ENCODE measurements around the gene PPDPF.

DNA sequence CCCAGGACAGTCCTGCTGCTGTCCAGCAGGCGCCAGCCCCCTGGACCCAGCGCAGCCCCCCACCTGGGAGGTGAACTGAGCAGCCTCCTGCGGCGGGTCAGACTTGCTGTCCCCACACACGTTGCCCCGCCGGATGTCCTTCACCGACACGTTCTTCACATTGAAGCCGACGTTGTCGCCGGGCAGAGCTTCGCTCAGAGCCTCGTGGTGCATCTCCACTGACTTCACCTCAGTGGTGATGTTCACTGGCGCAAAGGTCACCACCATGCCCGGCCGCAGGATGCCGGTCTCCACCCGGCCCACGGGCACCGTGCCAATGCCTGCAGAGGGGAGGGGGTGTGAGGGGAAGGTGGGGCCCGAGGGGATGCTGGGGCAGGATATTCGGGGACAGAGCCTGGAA, 30.1 kb upstream of the PPDPF start:
- TF ChIP-seq, protein P1, sequence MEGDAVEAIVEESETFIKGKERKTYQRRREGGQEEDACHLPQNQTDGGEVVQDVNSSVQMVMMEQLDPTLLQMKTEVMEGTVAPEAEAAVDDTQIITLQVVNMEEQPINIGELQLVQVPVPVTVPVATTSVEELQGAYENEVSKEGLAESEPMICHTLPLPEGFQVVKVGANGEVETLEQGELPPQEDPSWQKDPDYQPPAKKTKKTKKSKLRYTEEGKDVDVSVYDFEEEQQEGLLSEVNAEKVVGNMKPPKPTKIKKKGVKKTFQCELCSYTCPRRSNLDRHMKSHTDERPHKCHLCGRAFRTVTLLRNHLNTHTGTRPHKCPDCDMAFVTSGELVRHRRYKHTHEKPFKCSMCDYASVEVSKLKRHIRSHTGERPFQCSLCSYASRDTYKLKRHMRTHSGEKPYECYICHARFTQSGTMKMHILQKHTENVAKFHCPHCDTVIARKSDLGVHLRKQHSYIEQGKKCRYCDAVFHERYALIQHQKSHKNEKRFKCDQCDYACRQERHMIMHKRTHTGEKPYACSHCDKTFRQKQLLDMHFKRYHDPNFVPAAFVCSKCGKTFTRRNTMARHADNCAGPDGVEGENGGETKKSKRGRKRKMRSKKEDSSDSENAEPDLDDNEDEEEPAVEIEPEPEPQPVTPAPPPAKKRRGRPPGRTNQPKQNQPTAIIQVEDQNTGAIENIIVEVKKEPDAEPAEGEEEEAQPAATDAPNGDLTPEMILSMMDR (IDR thresholded peaks at IDR 0.05): no peak
- TF ChIP-seq POLR2A (IDR thresholded peaks at IDR 0.05): no peak

Data from prostate gland (tissue), 2 donors.